Skin epidermis (tissue), 12 donors: ENCODE measurements around the gene UBE2O.

Source experiments
- H3K27ac ChIP-seq, 21 experiments: fragments of 200-600 bp; sonication (generic) in 11 of 21; one replicate each; pipeline ENCODE4 v1.5.0; 2020; ENCODE audit warnings: mild to moderate bottlenecking in 3 of 21, inconsistent platforms in 2 of 21, moderate library complexity in 2 of 21
- H3K4me3 ChIP-seq, 7 experiments: fragments of 200-600 bp; sonication (generic) in 2 of 7; one replicate each; pipeline ENCODE4 v1.5.0; 2020; ENCODE audit warnings: inconsistent platforms in 2 of 7, mild to moderate bottlenecking in 2 of 7, moderate library complexity in 1 of 7

The UBE2O gene

GRCh38 chr17:76490112-76490710 lies 37.3 kb upstream of the UBE2O start:
- H3K4me3 ChIP-seq = no peak overlapping the region
- peak overlapping the region in 11 of 21 experiments; percentile 17 to 94 (median 83) for H3K27ac ChIP-seq

DNA sequence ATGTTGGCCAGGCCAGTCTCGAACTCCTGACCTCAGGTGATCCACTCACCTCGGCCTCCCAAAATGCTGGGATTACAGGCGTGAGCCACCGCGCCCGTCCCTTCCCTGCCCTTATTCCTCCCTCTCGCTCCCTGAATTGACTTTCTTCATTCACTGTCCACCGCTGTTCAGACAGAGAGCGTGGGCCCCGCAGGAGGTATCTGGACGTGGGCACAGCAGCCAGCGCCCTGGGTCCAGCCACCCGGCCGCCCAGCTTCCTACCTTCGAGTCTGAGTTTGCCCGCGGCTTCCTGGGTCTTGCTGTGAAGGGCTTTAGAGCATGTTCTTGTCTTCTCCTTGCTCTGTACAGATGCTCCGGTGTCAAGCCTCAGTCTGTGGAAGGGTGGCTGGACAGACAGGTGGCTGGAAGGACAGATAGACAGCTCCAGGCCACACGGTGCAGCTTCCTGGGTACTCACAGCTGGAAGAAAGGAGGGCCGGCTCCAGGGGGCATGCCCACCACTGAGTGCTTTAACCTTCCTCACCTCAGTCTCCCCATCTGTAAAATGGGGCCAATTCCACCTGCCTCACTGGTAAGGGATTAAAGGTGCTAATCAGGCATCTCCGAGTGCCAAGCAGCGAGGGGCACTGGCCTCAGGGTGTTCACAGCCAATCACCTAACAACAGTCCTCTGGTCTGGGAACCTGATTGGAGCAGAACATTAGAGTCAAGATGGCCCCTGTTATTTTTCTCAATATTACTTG lies 34.7 kb upstream of the UBE2O start:
- no peak overlapping the region for H3K4me3 ChIP-seq

GRCh38 chr17:76485569-76485968 lies 32.6 kb upstream of the UBE2O start:
- Histone ChIP-seq H3K27ac (peak overlapping the region in 2 of 21 experiments; percentile 1 to 42), H3K4me3 (no peak overlapping the region)

More for the DNA sequence above, 34.7 kb upstream of the UBE2O start:
- no peak overlapping the region for H3K27ac ChIP-seq

GRCh38 chr17:76484228-76484725 lies 31.3 kb upstream of the UBE2O start:
- Histone ChIP-seq H3K4me3 (no peak overlapping the region), H3K27ac (no peak overlapping the region)

GRCh38 chr17:76481071-76481655 lies 28.2 kb upstream of the UBE2O start:
- Histone ChIP-seq H3K4me3 (no peak overlapping the region), H3K27ac (peak overlapping the region in 10 of 21 experiments; percentile 4 to 69 (median 31))

GRCh38 chr17:76480632-76481031 lies 27.7 kb upstream of the UBE2O start:
- Histone ChIP-seq H3K27ac (peak overlapping the region in 9 of 21 experiments; percentile 4 to 69 (median 33)), H3K4me3 (no peak overlapping the region)

- H3K4me3 ChIP-seq = no peak overlapping the region
- H3K27ac ChIP-seq = no peak overlapping the region
These were observed 26.6 kb upstream of the UBE2O start for GRCh38 chr17:76479515-76480060.

GRCh38 chr17:76478730-76479514 lies 26.0 kb upstream of the UBE2O start:
- no peak overlapping the region for H3K27ac ChIP-seq
- no peak overlapping the region for H3K4me3 ChIP-seq

DNA sequence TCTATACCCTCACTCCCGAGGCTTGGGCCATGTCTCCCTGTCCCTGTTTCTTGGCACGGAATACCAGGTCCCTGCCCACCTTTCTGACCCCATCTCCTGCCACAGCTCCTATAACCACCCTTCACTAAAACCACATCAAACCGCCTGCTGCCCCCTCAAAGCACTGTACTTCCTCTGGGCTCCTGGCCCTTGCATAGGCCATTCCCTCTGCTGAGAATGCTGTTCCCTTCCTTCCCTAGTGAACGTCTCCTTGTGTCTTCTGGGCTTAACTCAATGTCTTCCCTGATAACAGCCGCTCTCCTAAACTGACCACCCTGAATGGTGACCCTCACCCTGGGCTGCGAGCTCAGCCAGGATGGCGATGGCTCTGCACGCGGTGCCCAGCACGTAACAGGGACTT lies 25.1 kb upstream of the UBE2O start:
- Histone ChIP-seq H3K27ac (no peak overlapping the region), H3K4me3 (no peak overlapping the region)

GRCh38 chr17:76477576-76477975 lies 24.6 kb upstream of the UBE2O start:
- H3K4me3 ChIP-seq = no peak overlapping the region
- H3K27ac ChIP-seq = no peak overlapping the region

- Histone ChIP-seq H3K4me3 (no peak overlapping the region), H3K27ac (no peak overlapping the region)
These were observed 23.8 kb upstream of the UBE2O start for GRCh38 chr17:76476736-76477135.

DNA sequence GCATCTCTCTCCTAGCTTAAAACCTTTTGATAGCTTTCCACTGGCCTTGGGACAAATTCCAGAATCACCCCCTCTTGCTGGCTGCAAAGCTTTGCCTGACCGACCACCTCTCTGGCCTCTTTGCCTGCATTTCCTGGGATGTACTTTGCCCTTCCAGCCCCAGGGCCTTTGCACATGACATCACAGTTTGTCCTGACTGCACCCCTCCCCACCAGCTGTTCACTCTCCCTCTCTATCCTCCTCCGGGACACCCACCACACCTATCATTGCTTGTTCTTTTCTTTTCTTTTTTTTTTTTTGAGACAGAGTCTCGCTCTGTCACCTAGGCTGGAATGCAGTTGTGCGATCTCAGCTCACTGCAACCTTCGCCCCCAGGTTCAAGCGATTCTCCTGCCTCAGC lies 22.4 kb upstream of the UBE2O start:
- no peak overlapping the region for H3K27ac ChIP-seq
- H3K4me3 ChIP-seq = no peak overlapping the region

DNA sequence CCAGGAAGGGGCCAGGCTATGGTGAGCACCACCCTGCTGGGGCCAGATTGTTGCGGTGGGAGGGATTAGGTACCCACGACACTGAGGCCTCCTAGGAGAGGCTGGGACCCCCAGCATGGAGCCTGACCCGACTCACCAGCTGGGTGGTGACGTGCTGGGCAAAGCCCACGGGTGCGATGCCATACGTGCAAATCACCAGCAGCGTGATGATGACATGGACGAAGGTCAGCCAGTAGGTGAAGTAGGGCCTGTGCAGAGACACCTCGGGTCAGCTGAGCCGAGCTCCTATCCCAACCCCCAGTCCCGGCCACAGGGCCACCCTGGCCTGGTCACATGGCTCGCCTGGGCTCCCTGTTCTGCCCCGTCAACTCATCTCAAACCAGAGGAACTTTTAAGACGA lies 21.9 kb upstream of the UBE2O start:
- no peak overlapping the region for H3K4me3 ChIP-seq
- no peak overlapping the region for H3K27ac ChIP-seq

DNA sequence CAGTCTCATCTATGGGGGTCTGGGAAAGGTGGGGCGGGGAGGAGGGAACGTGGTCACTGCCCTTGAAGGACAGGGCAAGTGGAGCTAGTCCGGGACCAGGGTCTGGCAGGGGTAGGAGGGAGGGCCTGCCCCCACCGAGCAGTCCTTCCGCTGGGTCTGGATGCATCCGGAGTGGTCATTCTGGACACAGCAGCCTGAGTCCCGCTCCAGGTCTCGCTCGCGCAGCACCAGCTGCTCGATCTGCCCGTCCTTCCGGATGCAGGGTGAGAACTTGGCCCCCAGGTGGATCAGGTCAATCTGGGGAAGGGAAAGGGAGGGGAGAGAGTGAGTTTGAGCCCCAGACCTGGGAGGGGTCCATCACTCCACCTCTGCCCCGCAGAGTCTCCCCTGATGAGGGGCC lies 21.3 kb upstream of the UBE2O start:
- Histone ChIP-seq H3K27ac (no peak overlapping the region), H3K4me3 (no peak overlapping the region)

GRCh38 chr17:76473541-76473985 lies 20.6 kb upstream of the UBE2O start:
- H3K4me3 ChIP-seq = no peak overlapping the region
- no peak overlapping the region for H3K27ac ChIP-seq

- Histone ChIP-seq H3K27ac (no peak overlapping the region), H3K4me3 (no peak overlapping the region)
These were observed 19.8 kb upstream of the UBE2O start for GRCh38 chr17:76472726-76473125.

- H3K4me3 ChIP-seq = no peak overlapping the region
- no peak overlapping the region for H3K27ac ChIP-seq
These were observed 19.3 kb upstream of the UBE2O start for GRCh38 chr17:76472258-76472645.

DNA sequence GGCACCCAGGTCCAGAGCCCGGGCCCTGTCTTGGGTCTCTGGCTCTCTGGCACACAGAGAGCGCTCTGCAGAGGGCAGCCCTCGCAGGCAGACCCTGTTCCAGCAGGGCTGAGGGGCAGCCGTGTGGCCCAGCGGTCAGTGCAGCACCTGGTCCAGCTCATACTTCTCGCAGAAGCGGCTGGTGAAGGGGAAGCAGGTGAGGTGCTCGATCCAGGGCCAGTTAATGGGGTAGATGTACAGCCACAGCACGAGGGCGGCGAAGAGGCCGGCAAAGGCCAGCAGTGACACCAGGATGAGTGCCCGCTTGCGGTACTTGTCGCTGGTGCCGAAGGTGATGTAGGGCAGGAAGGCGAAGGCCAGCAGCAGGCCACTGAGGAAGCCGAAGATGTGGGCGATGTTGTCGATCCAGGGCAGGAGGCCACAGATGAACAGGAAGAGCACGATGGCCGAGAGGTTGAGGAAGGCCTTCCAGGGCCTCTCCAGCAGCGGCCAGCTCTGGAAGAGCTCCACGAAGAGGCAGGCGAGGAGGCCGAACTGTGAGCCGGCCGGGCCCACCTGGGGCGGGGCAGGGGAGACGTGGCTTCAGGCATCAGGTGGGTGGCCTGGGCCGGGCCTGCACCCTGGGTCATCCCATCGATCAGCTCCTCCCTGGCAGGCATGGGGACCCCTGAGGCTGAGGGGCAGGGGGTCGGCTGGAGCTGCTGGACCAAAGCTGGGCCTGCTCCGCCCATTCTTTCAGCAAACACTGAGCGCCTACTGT lies 18.7 kb upstream of the UBE2O start:
- Histone ChIP-seq H3K4me3 (no peak overlapping the region), H3K27ac (no peak overlapping the region)
